COR-L47 (cell line): ENCODE results near the gene ADIRF.
"Not testable (repeated sequence)": the region's sequence is repeated elsewhere in the genome, so short reads cannot be mapped to it uniquely, and the experiment has no call there.

ENCODE experiments used
- DNase-seq: peaks from one replicate; lab custom pipeline; 2025; lab: John Stamatoyannopoulos, UW

ADIRF gene

DNA sequence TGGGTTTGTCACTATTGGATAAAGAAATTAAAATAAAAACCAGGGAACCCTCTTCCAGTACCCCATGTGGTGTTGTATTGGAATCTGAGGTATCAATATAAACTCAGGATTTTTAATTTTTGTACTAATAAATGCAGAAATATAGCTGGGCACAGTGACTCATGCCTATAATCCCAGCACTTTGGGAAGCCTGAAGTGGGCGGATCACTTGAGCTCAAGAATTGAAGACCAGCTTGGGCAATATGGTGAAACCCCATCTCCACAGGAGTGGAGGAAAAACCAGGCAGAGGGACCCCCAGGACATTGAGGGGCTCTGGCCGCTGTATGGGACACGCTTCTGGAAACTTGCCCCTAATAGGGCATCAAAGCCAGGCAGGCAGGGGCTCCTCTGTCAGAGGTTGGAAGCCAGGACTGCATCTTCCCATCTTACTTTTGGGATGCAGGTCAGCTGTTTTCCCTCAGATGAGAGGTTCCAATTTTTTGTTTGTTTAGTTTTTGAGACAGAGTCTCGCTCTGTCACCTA, 11.1 kb downstream of the ADIRF start:
- DNase-seq = no peak

DNA sequence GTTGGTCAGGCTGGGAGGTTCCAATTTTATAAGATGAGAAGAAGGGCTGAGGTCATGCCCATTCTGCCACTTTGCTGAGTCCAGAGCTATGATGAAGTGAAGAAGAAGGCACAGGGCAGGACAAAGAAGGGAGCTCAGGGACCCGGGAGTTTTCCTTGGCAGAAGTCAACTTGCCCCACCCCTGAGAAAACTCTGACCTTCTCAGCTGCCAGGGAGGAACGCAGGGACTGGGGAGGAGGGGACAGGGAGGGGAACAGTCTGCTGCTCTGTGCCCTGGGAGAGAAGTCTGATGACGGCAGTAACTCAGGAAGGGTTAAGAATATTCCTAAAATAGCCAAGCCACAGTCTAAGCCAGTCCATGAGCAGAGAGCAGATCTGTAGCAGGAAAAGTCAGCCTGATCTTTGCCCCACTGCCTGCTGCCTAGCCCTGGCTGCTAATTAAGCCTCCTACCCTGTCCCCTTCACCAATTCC, 11.7 kb downstream of the ADIRF start:
- DNase-seq = no peak

DNA sequence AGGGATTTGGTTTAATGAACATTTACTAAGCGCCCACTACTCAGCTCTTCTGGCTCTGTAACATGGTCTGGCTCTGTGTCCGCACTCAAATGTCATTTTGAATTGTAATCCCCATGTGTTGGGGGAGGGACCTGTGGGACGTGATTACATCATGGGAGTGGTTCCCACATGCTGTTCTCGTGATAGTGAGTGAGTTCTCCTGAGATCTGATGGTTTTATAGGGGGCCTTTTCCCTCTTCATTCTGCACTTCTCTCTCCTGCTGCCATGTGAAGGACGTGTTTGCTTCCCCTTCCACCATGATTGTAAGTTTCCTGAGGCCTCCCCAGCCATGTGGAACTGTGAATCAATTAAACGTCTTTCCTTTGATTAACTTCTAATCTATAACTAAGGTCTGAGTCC, 12.7 kb downstream of the ADIRF start:
- not testable (repeated sequence) for DNase-seq

DNA sequence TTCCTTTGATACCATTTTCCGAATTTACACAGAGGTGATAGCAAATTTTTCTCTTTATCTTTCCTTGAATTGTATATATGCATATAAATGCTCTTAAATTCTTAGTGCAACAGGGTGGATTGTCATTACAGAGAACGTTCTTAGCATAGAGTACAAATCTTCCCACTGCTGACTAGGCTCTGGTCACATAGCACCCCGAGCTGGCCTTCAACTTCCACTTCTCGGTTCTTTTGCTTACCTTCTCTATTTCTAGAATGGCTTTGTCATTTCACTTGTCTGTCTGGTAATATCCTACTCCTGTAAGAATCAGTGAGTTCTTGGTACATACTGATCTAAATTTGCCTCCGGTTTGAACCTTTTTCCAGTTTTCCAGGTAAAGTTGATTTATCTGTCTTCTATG, 13.4 kb downstream of the ADIRF start:
- DNase-seq = no peak

DNA sequence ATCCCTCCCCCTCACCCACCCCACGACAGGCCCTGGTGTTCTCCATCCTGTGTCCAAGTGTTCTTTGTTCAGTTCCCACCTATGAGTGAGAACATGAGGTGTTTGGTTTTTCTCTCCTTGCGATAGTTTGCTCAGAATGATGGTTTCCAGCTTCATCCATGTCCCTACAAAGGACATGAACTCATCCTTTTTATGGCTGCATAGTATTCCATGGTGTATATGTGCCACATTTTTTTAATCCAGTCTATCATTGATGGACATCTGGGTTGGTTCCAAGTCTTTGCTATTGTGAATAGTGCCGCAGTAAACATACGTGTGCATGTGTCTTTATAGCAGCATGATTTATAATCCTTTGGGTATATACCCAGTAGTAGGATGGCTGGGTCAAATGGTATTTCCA, 16.2 kb downstream of the ADIRF start:
- DNase-seq = not testable (repeated sequence)

DNA sequence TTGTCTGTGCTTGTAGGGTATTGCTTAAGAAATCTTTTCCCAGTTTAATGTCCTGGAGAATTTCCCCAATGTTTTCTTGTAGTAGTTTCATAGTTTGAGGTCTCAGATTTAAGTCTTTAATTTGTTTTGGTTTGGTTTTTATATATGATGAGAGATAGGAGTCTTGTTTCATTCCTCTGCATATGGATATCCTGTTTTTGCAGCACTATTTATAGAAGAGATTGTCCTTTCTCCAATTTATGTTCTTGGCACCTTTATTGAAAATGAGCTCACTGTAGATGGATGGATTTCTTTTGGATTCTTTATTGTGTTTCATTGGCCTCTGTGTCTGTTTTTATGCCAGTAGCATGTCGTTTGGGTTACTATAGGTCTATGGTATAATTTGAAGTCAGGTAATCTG, 20.2 kb downstream of the ADIRF start:
- DNase-seq = no peak

DNA sequence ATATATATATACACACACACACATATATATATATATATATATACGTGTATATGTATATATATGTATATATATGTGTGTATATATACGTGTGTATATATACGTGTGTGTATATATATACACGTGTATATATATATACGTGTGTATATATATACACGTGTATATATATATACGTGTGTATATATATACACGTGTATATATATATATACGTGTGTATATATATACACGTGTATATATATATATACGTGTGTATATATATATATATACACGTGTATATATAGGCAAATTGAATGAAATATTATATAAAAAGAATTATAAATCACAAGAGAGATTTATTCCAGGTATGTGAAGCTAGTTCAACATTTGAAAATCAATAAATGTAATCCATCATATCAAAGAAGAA, 23.1 kb downstream of the ADIRF start:
- DNase-seq = not testable (repeated sequence)

DNA sequence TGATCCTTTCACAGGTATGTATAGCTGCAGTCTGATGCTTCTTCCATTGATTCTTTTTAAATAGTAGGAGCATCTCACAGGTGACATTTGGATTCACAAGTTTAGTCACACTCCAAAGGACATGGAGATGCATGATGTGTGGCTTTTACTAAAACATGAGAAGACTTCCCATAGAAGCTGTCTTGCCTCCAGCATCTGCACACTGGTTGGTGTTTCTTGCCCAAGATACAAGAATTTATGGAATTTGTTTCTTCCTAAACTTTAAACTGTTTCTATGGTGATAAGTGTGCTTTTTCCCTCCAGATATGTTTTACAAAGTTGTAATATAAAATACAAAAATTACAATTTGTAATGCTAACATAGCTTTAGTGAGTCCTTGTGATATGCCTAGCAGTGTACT, 24.2 kb downstream of the ADIRF start:
- no peak for DNase-seq

DNA sequence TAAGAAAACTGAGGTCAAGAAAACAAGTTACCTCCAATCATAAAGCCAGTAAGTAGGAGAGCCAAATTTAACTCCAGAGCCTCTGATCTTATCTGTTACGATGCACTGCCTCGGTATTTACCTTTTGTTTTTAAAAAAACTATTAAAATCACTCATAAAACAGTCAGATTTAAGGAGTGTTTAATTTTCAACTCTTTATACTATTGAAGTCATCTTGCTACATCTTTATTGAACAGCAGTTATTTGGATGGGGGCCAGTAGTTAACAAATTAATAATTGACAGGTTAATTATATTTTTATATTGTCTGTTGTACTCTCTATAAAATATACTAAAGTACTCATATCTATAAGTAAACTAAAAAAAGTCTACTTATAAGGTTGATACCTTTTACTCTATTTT, 24.6 kb downstream of the ADIRF start:
- no peak for DNase-seq

DNA sequence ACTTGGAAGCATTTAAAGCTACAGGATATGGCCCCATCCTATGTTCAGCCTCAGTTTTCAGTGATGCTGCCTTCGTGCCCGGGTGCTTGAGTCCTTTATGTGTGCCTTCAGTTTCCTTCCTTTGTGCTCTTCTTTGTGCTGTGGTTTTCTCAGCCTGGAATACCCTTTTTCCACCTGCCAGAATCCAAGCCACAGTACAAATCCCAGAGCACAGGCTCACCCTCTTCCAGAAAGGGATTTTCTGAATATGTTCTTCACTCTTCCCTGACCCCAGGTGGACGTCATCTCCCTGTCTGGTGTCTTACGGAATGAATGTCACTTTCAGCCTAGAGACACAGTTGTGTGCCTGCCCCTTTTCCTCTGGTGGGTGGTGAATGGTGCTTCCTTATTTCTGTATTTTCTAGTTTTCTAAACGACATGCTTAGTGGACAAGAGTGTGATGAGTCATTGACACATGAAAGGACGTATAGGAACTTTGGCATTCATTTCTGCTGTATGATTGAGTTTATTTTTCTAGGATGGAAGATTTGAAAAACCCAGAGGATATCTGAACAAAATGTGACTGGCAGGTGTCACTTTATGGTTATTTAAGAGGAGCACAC, 31.6 kb downstream of the ADIRF start:
- DNase-seq = not testable (repeated sequence)

DNA sequence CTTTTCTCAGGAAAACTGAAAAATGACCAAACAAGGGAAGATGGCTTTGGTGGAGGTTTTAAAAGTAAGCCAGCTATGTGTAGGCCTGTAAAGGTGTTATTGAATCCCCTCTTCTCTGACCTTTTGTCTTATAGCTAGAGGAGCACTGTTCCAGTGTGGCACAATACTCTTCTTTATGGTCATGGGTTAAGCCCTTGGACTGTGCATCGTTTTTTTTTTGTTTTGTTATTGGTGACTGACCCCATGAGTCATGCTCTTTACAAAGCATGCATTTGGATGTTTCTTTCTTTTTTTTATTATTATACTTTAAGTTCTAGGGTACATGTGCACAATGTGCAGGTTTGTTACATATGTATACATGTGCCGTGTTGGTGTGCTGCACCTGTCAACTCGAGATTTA, 32.2 kb downstream of the ADIRF start:
- no peak for DNase-seq

DNA sequence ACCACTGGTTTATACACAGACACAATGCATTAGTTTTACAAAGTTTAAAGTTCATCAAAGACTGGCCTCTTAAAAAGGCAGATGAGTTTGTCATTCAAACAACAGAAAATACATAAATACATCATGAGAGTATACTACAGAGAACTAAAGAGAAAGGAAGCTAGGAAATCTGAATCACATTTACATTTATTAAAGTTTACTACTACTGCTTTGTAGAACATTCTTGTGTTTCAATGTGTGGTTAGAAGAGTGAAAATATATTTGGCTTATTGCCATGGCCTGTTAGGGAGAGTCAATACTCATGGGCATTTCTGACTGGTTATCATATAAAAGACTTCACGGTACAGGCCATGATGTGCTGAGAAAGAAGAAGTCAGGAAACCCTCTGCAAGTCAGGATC, 38.8 kb downstream of the ADIRF start:
- not testable (repeated sequence) for DNase-seq

DNA sequence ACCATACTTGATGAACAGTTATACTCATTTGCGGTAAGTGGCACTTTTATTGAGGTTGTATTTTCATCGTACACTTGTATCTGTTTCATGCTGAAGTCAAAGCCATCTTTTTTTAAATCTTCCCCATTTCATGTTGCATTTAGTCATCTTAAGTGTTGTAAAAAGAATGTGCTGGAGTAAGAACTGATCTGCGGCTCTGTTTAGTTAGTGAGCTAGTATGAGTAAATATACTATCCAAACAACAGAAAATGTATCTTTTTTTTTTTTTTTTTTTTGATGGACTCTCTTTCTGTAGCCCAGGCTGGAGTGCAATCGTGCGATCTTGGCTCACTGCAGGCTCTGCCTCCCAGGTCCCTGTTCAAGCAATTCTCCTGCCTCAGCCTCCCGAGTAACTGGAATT, 39.4 kb downstream of the ADIRF start:
- DNase-seq = not testable (repeated sequence)

DNA sequence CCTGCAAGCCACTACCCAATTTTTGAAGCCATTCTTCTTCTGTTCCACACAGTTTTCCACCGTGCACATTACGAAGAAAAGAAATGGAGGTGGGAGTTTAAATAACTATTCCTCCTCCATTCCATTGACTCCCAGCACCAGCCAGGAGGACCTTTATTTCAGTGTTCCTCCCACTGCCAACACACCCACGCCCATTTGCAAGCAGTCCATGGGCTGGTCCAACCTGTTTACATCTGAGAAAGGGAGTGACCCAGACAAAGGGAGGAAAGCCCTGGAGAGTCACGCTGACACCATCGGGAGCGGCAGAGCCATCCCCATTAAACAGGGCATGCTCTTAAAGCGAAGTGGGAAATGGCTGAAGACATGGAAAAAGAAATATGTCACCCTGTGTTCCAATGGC, 40.0 kb downstream of the ADIRF start:
- DNase-seq = not testable (repeated sequence)

DNA sequence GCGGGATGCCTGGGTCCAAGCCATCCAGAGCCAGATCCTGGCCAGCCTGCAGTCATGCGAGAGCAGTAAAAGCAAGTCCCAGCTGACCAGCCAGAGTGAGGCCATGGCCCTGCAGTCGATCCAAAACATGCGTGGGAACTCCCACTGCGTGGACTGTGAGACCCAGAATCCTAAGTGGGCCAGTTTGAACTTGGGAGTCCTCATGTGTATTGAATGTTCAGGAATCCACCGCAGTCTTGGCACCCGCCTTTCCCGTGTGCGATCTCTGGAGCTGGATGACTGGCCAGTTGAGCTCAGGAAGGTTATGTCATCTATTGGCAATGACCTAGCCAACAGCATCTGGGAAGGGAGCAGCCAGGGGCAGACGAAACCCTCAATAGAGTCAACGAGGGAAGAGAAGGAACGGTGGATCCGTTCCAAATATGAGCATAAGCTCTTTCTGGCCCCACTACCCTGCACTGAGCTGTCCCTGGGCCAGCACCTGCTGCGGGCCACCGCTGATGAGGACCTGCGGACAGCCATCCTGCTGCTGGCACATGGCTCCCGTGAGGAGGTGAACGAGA, 40.9 kb downstream of the ADIRF start:
- DNase-seq = not testable (repeated sequence)

DNA sequence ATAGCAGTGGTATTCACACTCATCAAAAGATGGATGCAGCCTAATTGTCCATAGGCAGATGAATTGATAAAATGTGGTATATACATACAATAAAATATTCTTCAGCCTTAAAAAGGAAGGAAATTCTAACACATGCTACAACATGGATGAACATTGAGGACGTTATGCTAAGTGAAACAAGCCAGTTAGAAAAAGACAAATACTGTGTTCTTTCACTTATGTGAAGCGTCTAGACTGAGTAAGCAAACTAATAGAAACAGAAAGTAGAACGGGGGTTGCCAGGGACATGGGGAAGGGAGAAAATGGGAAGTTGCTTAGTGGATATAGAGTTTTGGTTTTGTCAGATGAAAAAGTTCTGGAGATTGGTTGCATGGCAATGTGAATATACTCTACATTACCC, 45.2 kb downstream of the ADIRF start:
- not testable (repeated sequence) for DNase-seq

DNA sequence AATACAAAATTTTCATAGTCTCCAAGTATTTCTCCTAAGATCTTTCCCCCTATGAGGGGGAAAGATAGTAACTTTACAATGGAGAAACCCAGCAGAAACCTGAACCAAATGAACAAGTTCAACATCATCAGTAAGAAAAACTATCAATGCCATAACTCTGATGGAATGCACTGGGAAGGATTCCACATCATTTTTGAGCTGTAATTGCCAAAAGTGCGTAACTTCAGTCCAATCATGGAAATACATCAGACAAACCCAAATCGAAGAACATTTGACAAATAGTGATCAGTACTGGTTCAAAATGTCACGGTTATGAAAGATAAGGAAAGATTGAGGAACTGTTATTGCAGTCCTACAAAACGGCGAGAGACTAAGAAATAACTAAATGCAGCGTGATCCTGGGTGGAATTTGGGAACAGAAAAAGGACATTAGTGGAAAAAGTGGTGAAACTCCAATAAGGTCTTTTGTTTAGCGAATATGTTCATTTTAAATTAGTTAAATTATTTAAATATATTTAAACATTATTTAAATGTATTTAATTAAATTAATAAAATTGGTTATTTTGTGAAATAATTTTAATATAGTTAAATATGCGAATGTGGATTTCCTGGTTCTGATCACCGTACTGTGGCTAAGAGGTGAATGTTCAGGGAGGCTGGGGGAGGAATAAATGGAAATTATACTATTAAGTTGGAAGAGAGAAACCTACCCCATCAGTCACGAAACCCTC, 46.9 kb downstream of the ADIRF start:
- not testable (repeated sequence) for DNase-seq

DNA sequence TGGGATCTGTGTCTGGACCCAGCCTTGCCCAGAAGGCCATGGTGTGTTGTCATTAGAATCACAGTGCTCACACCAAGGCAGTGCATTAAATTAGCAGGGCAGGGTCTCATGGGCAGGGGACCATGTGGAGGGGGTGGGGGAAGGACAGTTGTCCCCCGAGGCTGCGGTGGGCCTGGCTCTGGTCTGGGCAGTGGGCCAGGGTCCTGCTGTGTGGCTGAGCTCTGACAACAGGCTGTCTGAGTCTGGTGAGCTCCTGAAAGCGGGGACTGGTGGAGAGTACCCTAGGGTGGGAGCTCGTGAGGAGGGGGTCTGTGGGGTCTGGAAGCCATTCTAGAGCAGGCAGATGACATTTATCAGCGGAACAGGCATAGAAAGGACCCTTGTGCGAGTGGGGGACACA, 49.8 kb downstream of the ADIRF start:
- DNase-seq = not testable (repeated sequence)

DNA sequence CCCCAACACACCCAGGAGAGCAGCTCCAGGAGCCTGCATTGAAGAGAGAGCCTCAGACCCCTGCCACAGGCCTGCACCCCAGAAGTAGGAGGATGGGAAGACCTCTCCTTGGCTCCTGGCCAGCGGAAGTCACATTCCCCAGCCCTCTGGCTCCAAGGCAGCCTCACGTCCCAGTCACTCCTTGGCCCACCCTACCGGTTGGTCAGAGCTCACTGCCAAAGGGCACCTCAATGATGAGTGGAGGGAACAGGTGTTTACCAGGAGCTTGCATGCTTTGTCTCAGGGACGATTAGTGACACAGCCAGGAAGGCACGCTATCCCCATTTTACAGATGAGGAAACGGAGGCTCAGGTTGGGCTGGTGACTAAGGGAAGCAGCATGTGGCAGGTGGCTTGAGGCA, 50.8 kb downstream of the ADIRF start:
- not testable (repeated sequence) for DNase-seq

DNA sequence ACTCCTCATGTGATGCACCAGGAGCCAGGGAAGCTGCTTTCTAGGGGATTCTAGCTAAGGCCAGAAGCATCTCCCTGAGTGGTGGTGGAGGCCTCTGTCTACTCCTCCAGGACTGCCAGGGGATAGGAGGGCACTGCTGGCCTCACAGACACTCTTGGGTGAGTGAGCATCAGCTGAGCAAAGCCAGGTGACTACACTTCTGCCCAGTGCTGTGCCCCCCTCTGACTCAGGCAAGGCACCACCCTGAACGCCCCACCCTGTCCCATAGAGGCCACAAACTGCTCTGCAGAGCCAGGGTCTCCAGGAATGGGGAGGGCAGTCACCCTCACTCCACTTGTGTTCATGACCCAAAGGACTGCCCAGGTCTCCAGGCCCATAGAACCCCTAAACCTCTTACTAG, 51.2 kb downstream of the ADIRF start:
- not testable (repeated sequence) for DNase-seq

DNA sequence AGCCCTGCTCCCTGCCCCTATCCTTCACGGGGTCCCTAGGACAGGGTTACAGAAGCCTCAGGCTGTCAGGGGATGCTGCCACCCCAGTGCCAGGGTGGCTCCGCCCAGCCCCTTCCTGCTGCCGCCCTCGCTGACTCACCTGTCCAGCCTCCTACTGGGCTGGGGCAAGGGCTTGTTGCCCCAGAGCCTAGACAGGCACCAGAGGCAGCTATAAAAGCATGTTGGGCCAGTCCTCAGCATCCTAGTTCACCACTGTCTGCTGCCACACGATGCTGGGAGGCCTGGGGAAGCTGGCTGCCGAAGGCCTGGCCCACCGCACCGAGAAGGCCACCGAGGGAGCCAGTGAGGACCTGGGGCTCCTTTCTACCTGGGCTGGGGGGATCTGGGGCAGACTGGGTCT, 51.8 kb downstream of the ADIRF start, which contains the start of gene FAM25A:
FAM25A (plus strand) TSS at position 239 of the 400 bp plus-strand sequence; CDS start at position 270, 31 bp downstream.
- not testable (repeated sequence) for DNase-seq
